HG03095 (cell line): ENCODE data around the gene VTA1.
"Not testable (repeated sequence)": the region's sequence is repeated elsewhere in the genome, so short reads cannot be mapped to it uniquely, and the experiment has no call there.

Experiments
- ATAC-seq: cut with Tn5 transposase; IDR thresholded peaks from one replicate; pipeline ENCODE4 v1.9.1; 2021; ENCODE audit warnings: moderate library complexity; ENCODE audit not compliant: unreplicated experiment

VTA1 gene

GRCh38 chr6:142167486-142167885 is 20.4 kb downstream of the VTA1 start:
- no peak for ATAC-seq

GRCh38 chr6:142171351-142171750 is 24.3 kb downstream of the VTA1 start:
- no peak for ATAC-seq

- no peak for ATAC-seq
Observed at GRCh38 chr6:142172758-142173157, 25.7 kb downstream of the VTA1 start.

- ATAC-seq, result no peak
Observed at GRCh38 chr6:142173980-142174379, 26.9 kb downstream of the VTA1 start.

- ATAC-seq, result no peak
Observed at GRCh38 chr6:142174703-142175102, 27.6 kb downstream of the VTA1 start.

GRCh38 chr6:142178129-142178528 is 31.1 kb downstream of the VTA1 start:
- no peak for ATAC-seq

- no peak for ATAC-seq
Observed at GRCh38 chr6:142182004-142182403, 34.9 kb downstream of the VTA1 start.

GRCh38 chr6:142183351-142183750 is 36.3 kb downstream of the VTA1 start:
- ATAC-seq, result no peak

GRCh38 chr6:142184307-142184706 is 37.2 kb downstream of the VTA1 start:
- ATAC-seq, result no peak

- no peak for ATAC-seq
Observed at GRCh38 chr6:142185641-142186040, 38.6 kb downstream of the VTA1 start.

- ATAC-seq, result no peak
Observed at GRCh38 chr6:142187209-142187608, 40.1 kb downstream of the VTA1 start.

- not testable (repeated sequence) for ATAC-seq
Observed at GRCh38 chr6:142188341-142188740, 41.3 kb downstream of the VTA1 start.

- no peak for ATAC-seq
Observed at GRCh38 chr6:142189057-142189456, 42.0 kb downstream of the VTA1 start.

- no peak for ATAC-seq
Observed at GRCh38 chr6:142192343-142192742, 45.3 kb downstream of the VTA1 start.

- ATAC-seq, result no peak
Observed at GRCh38 chr6:142193621-142194020, 46.6 kb downstream of the VTA1 start.

- ATAC-seq, result no peak
Observed at GRCh38 chr6:142195862-142196541, 48.9 kb downstream of the VTA1 start.

- no peak for ATAC-seq
Observed at GRCh38 chr6:142200846-142201628, 54.0 kb downstream of the VTA1 start.

GRCh38 chr6:142207265-142207877 is 60.3 kb downstream of the VTA1 start:
- no peak for ATAC-seq

GRCh38 chr6:142210606-142211005 is 63.5 kb downstream of the VTA1 start:
- no peak for ATAC-seq

GRCh38 chr6:142213402-142213801 is 66.3 kb downstream of the VTA1 start:
- no peak for ATAC-seq

- no peak for ATAC-seq
Observed at GRCh38 chr6:142218446-142218845, 71.4 kb downstream of the VTA1 start.

- ATAC-seq, result no peak
Observed at GRCh38 chr6:142222022-142222421, 75.0 kb downstream of the VTA1 start.
